Measurements from ENCODE around the gene NACC2. TPM values are rescaled to one million over a fixed set of nuclear protein-coding genes. Genes with fewer than 3 reads are reported as not detected.

NACC2 gene
- total and polyA plus RNA-seq, 2 of the 8 experiments (the other 6 are each of a cell fraction or from before 2014, with no cell fraction given), result 8.3 to 14.0 TPM

- no peak for TF ChIP-seq TCF12 (IDR thresholded peaks at IDR 0.05; ENCODE audit: low read depth, low read length)
- no peak for TF ChIP-seq USF2 (IDR thresholded peaks at IDR 0.05; ENCODE audit: low read length)
- no peak for TF ChIP-seq NANOG (IDR thresholded peaks at IDR 0.05; ENCODE audit: insufficient read depth, low read depth, low read length, poor library complexity, severe bottlenecking)
- no peak for TF ChIP-seq POU5F1 (IDR thresholded peaks at IDR 0.05; ENCODE audit: low read depth, low read length)
- no peak for TF ChIP-seq CHD1 (IDR thresholded peaks at IDR 0.05; ENCODE audit: low read depth, low read length)
- no peak for TF ChIP-seq SP1 (IDR thresholded peaks at IDR 0.05; ENCODE audit: low read depth, low read length)
- no peak for TF ChIP-seq SP4 (IDR thresholded peaks at IDR 0.05; ENCODE audit: low read length)
- TF ChIP-seq EZH2 (IDR thresholded peaks at IDR 0.05; ENCODE audit: low read depth, low read length, severe bottlenecking), result no peak
- no peak for TF ChIP-seq YY1 (IDR thresholded peaks at IDR 0.05; ENCODE audit: low read depth, low read length)
- TF ChIP-seq FOSL1 (IDR thresholded peaks at IDR 0.05; ENCODE audit: insufficient read depth, low read depth, low read length), result no peak
- TF ChIP-seq PHF8 (conservative IDR thresholded peaks at IDR 0.05; ENCODE audit: low read depth, low read length), result no peak
- no peak for TF ChIP-seq CBX8 (IDR thresholded peaks at IDR 0.05; ENCODE audit: borderline replicate concordance, low read depth, low read length)
Measured at GRCh38 chr9:136081826-136082495, 13.1 kb downstream of the NACC2 start (continued).
